Lower lobe of right lung (tissue), 2 donors: ENCODE measurements around the gene TNNT2. TPM values are rescaled to one million over a fixed set of nuclear protein-coding genes. Genes with fewer than 3 reads are reported as not detected.

Source experiments
- ATAC-seq, 2 donors: fragments of 200-7000 bp; cut with Tn5 transposase; one replicate each; pipeline ENCODE4 v1.9.1; 2020 to 2022; ENCODE audit warnings: mild to moderate bottlenecking in 2 of 2, moderate library complexity in 2 of 2
- DNase-seq: peaks from one replicate; pipeline ENCODE4 v3.0.0-alpha.2; 2020
- H3K27ac ChIP-seq: fragments of 200-600 bp; one replicate; pipeline ENCODE4 v1.8.0; 2022
- H3K27me3 ChIP-seq: fragments of 200-600 bp; one replicate; pipeline ENCODE4 v1.8.0; 2022; ENCODE audit warnings: low read depth
- H3K36me3 ChIP-seq: fragments of 200-600 bp; one replicate; pipeline ENCODE4 v1.8.0; 2022; ENCODE audit warnings: mild to moderate bottlenecking
- H3K4me1 ChIP-seq: fragments of 200-600 bp; one replicate; pipeline ENCODE4 v1.8.0; 2022
- H3K4me3 ChIP-seq: fragments of 200-600 bp; one replicate; pipeline ENCODE4 v1.8.0; 2022; ENCODE audit warnings: mild to moderate bottlenecking
- H3K9me3 ChIP-seq: fragments of 200-600 bp; one replicate; pipeline ENCODE4 v1.8.0; 2022
- CTCF ChIP-seq: fragments of 200-600 bp; IDR thresholded peaks from one replicate; pipeline ENCODE4 v1.8.0; 2022; ENCODE audit warnings: antibody characterized with exemption, mild to moderate bottlenecking
- intact Hi-C: fragments of 100-400 bp; cut with DNase I; formaldehyde crosslinking; loops from one replicate; pipeline ENCODE4 v1.11.0; 2022
- total RNA-seq: library from RNA; stranded (reverse); fragmentation: NEBNext Ultra II Directional; extraction: Animal tissue kit (Norgen Biotek cat#: 25700); gene quantifications from one replicate; pipeline ENCODE4 v1.2.1, GENCODE V29; 2021
- donor health status: DM: no; HTN: yes; CAD: no; lungs with severe emphysema.

Gene TNNT2
- total RNA-seq, 1 donor from 2014 or later: 6.4 TPM

DNA sequence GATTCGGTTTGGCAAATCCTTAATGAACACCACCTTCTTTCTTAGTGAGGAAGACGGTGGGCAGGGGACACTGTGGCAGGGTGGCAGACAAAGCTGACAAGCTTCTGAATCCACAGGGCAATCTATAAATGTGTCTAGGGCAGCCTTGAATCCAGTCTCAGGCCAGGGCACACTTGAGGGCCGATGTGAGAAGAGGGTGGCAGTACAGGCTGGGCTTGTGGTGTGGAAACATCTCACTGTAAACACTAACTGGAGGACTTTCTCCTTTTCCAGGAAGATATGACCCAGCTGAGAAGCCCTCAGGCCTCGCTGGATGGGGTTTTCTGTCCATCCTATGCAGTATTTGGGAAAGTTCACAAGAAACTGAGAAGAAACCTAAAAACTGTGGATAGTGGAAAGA, 47.7 kb downstream of the TNNT2 start:
- H3K4me1 ChIP-seq: peaks cover 14% of the 10 kb centered on the region
- no peaks in the 10 kb centered on the region for H3K36me3 ChIP-seq
- H3K27me3 ChIP-seq: no peaks in the 10 kb centered on the region
- intact Hi-C loops: no loop called here
- TF ChIP-seq CTCF: no peak
- no peak overlapping the region for H3K27ac ChIP-seq
- no peaks in the 10 kb centered on the region for H3K9me3 ChIP-seq
- DNase-seq (peak; percentile 52), ATAC-seq (peak; percentile 72 to 76)
- H3K4me3 ChIP-seq: no peak overlapping the region

- ATAC-seq (peak in 1 of 2 donors; percentile 37), DNase-seq (peak; percentile 34)
- Histone ChIP-seq H3K27me3 (no peaks in the 10 kb centered on the region), H3K36me3 (no peaks in the 10 kb centered on the region), H3K27ac (no peak overlapping the region), H3K4me3 (no peak overlapping the region), H3K9me3 (no peaks in the 10 kb centered on the region), H3K4me1 (peaks cover 14% of the 10 kb centered on the region)
- intact Hi-C loops: no loop called here
- no peak for TF ChIP-seq CTCF
These were observed 48.2 kb downstream of the TNNT2 start for GRCh38 chr1:201329286-201329685.

- ATAC-seq (no peak), DNase-seq (peak; percentile 1)
- intact Hi-C loops: no loop called here
- Histone ChIP-seq H3K9me3 (no peaks in the 10 kb centered on the region), H3K36me3 (no peaks in the 10 kb centered on the region), H3K4me3 (no peak overlapping the region), H3K27me3 (no peaks in the 10 kb centered on the region), H3K4me1 (peaks cover 14% of the 10 kb centered on the region), H3K27ac (no peak overlapping the region)
- TF ChIP-seq CTCF: no peak
These were observed 48.9 kb downstream of the TNNT2 start for GRCh38 chr1:201328576-201328975.

DNA sequence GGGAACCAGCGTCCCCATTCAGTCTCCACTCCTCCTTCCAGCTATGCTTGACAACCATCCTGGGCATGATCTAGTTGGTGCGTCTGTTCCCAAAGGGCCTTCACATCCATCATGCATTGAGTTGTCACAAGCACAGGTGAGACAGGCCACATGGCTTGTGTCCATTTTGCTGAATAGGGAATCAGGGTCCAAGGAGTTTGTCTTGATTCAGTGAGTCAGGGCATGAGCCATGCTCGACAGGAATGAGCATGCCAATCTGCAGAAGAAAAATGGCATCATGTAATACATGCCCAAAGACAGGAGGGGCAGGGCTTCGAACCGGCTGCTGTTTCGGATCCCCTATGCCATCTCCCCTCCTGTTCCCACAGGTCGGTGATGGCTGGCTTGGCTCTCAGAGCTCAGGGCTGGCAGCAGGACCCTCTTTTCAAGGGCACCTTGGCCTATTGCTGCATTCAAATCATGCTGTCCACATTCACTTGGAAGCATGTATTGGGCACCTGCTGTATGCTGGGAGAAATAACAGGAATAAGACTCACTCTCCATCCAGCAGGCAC, 49.7 kb downstream of the TNNT2 start:
- Histone ChIP-seq H3K36me3 (no peaks in the 10 kb centered on the region), H3K27me3 (no peaks in the 10 kb centered on the region), H3K4me1 (peaks cover 14% of the 10 kb centered on the region), H3K9me3 (no peaks in the 10 kb centered on the region), H3K27ac (no peak overlapping the region), H3K4me3 (no peak overlapping the region)
- no peak for TF ChIP-seq CTCF
- DNase-seq (peak; percentile 34), ATAC-seq (no peak)
- intact Hi-C loops: no loop called here

DNA sequence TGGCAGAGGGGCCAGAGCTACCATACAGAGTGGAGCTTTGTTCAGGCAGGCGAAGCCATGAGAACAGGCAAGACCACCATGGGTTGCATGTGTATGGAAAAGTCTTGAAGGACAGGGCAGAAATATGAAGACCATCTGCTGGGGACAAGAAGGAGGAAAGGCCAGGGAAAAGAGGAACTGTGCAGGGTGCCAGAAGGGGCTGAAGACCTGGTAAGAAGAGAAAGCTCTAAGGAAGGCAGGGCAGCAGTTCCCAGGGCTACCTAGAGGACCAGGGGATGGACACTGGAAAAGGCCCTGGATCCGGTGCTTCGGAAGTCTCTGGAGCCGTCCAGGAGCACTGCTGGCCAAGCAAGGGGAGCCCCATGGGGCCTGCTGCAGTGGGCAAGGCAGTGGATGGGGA, 50.8 kb downstream of the TNNT2 start:
- Histone ChIP-seq H3K4me3 (no peak overlapping the region), H3K36me3 (no peaks in the 10 kb centered on the region), H3K27ac (no peak overlapping the region), H3K27me3 (no peaks in the 10 kb centered on the region), H3K9me3 (no peaks in the 10 kb centered on the region), H3K4me1 (peaks cover 14% of the 10 kb centered on the region)
- DNase-seq (peak; percentile 10), ATAC-seq (no peak)
- no peak for TF ChIP-seq CTCF
- intact Hi-C loops: no loop called here

DNA sequence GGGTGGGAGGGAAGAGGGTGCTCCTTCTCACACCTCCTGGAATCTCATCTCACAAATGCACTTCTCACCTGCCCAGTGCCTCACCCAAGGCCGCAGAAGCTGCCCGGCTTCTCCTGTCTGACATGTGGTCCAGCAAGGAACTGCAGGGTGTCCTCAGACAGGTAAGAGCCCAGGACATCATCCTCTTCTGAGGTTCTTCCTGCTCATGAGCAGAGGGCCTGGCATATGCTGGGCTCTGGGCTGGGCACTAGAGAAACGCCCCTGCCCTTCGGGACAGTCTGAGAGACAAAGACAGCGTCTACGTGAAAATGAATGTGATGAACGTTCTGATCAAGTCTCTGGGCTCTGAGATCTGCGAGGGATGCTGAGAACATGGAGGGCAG, 51.8 kb downstream of the TNNT2 start:
- no peak for TF ChIP-seq CTCF
- ATAC-seq (no peak), DNase-seq (peak; percentile 24)
- intact Hi-C loops: no loop called here
- Histone ChIP-seq H3K27me3 (no peaks in the 10 kb centered on the region), H3K36me3 (no peaks in the 10 kb centered on the region), H3K4me1 (peaks cover 14% of the 10 kb centered on the region), H3K4me3 (no peak overlapping the region), H3K9me3 (no peaks in the 10 kb centered on the region), H3K27ac (no peak overlapping the region)
